Measurements from ENCODE around the gene CNPY1. TPM values are rescaled to one million over a fixed set of nuclear protein-coding genes. Genes with fewer than 3 reads are reported as not detected.

Gene CNPY1
- total RNA-seq, 2 donors from 2014 or later, result not detected

GRCh38 chr7:155541986-155542675, 4.2 kb downstream of the CNPY1 start:
- intact Hi-C loops (cut with DNase I), result no loop called here
- ATAC-seq (no peak), DNase-seq (peak; percentile 5)

- intact Hi-C loops (cut with DNase I), result no loop called here
- ATAC-seq, result no peak
Measured at GRCh38 chr7:155540553-155540952, 5.8 kb downstream of the CNPY1 start.

GRCh38 chr7:155538293-155538692, 8.1 kb downstream of the CNPY1 start:
- intact Hi-C loops (cut with DNase I), result no loop called here
- ATAC-seq, result no peak
- no peak for DNase-seq

More at GRCh38 chr7:155540553-155540952, 5.8 kb downstream of the CNPY1 start:
- no peak for DNase-seq

GRCh38 chr7:155536451-155536850, 9.9 kb downstream of the CNPY1 start:
- ATAC-seq, result no peak
- intact Hi-C loops (cut with DNase I), result no loop called here
- DNase-seq, result no peak

GRCh38 chr7:155534691-155535090, 11.7 kb downstream of the CNPY1 start:
- intact Hi-C loops (cut with DNase I), result no loop called here
- DNase-seq (no peak), ATAC-seq (peak in 1 of 2 donors; percentile 35)

GRCh38 chr7:155533827-155534690, 12.3 kb downstream of the CNPY1 start:
- ATAC-seq, result peak; percentile 48 to 61
- no peak for DNase-seq
- intact Hi-C loops (cut with DNase I), result no loop called here

- ATAC-seq (peak; percentile 31 to 34), DNase-seq (no peak)
- intact Hi-C loops (cut with DNase I), result no loop called here
Measured at GRCh38 chr7:155533120-155533826, 13.1 kb downstream of the CNPY1 start.

- ATAC-seq (no peak), DNase-seq (no peak)
- intact Hi-C loops (cut with DNase I), result no loop called here
Measured at GRCh38 chr7:155532792-155533119, 13.6 kb downstream of the CNPY1 start.

- intact Hi-C loops (cut with DNase I), result no loop called here
- ATAC-seq, result no peak
- DNase-seq, result no peak
Measured at GRCh38 chr7:155531681-155532080, 14.7 kb downstream of the CNPY1 start.

GRCh38 chr7:155530601-155531000, 15.8 kb downstream of the CNPY1 start:
- DNase-seq, result no peak
- ATAC-seq, result no peak
- intact Hi-C loops (cut with DNase I), result no loop called here

- ATAC-seq (no peak), DNase-seq (no peak)
- intact Hi-C loops (cut with DNase I), result no loop called here
Measured at GRCh38 chr7:155529845-155530244, 16.5 kb downstream of the CNPY1 start.

GRCh38 chr7:155529346-155529745, 17.0 kb downstream of the CNPY1 start:
- no peak for DNase-seq
- intact Hi-C loops (cut with DNase I), result no loop called here
- ATAC-seq, result no peak

GRCh38 chr7:155527664-155528063, 18.7 kb downstream of the CNPY1 start:
- intact Hi-C loops (cut with DNase I), result no loop called here

GRCh38 chr7:155526225-155526624, 20.1 kb downstream of the CNPY1 start:
- intact Hi-C loops (cut with DNase I), result no loop called here
- ATAC-seq, result no peak
- no peak for DNase-seq

More at GRCh38 chr7:155527664-155528063, 18.7 kb downstream of the CNPY1 start:
- ATAC-seq (no peak), DNase-seq (no peak)

- intact Hi-C loops (cut with DNase I), result no loop called here
- DNase-seq (no peak), ATAC-seq (no peak)
Measured at GRCh38 chr7:155524018-155524556, 22.3 kb downstream of the CNPY1 start.

- intact Hi-C loops (cut with DNase I), result no loop called here
- no peak for ATAC-seq
- no peak for DNase-seq
Measured at GRCh38 chr7:155523168-155523675, 23.1 kb downstream of the CNPY1 start.

GRCh38 chr7:155521743-155522398, 24.5 kb downstream of the CNPY1 start:
- ATAC-seq, result no peak
- no peak for DNase-seq

GRCh38 chr7:155521007-155521742, 25.2 kb downstream of the CNPY1 start:
- intact Hi-C loops (cut with DNase I), result no loop called here
- no peak for ATAC-seq
- DNase-seq, result no peak

More at GRCh38 chr7:155521743-155522398, 24.5 kb downstream of the CNPY1 start:
- intact Hi-C loops (cut with DNase I), result no loop called here
